HCT116 (cell line): ENCODE data around the gene TMCO6. TPM values are rescaled to one million over a fixed set of nuclear protein-coding genes. Genes with fewer than 3 reads are reported as not detected.

ENCODE experiments used
- ATAC-seq: fragments of 200-7000 bp; cut with Tn5 transposase; 2 replicates; pipeline ENCODE4 v1.9.1; 2020; ENCODE audit warnings: mild to moderate bottlenecking, moderate library complexity
- BruUV-seq: library from RNA; stranded (reverse); fragments of 400-500 nt; replicated peaks from 2 replicates; lab custom pipeline; 2021; lab: Mats Ljungman, UMichigan
- CTCF ChIA-PET: fragments of 300-600 bp; sonication (Branson Sonifier 250); formaldehyde crosslinking; loops from one replicate; lab custom pipeline; 2021; ENCODE audit warnings: antibody characterized with exemption; lab: Charles Lee
- POLR2A ChIA-PET: fragments of 300-600, 350-600 bp; sonication (Branson Sonifier 250); formaldehyde crosslinking; loops from one replicate; lab custom pipeline; 2021; ENCODE audit warnings: antibody characterized with exemption; lab: Charles Lee
- RAD21 ChIA-PET, 2 experiments: fragments of 300-600 bp; sonication (Branson Sonifier 250); formaldehyde crosslinking; loops; one replicate each; lab custom pipeline; 2023; ENCODE audit warnings: low total read pairs in 2 of 2; ENCODE audit not compliant: uncharacterized antibody in 2 of 2, unreplicated experiment in 2 of 2, low non-redundant PET in 1 of 2; lab: Charles Lee
- DNase-seq: peaks from one replicate; pipeline ENCODE4 v3.0.0-alpha.2; 2010; ENCODE audit warnings: low read depth, low spot score
- H2AFZ ChIP-seq: fragments of 200-600 bp; shearing (Covaris generic), sonication (generic); 2 replicates; pipeline ENCODE4 v1.6.1; 2017; ENCODE audit warnings: low read depth, mixed run types, mixed read lengths, antibody characterized with exemption, low read length; ENCODE audit not compliant: poor library complexity, severe bottlenecking
- H3K27ac ChIP-seq: 2 replicates; pipeline ENCODE4 v1.5.1; 2012; ENCODE audit warnings: low read depth, low read length
- H3K27me3 ChIP-seq: fragments of 200-600 bp; sonication (generic); 2 replicates; pipeline ENCODE4 v1.6.1; 2016; ENCODE audit warnings: mixed run types, low read length, mixed read lengths; ENCODE audit not compliant: insufficient read depth
- H3K36me3 ChIP-seq, 2 experiments: fragments of 200-500 bp in 1 of 2; fragments of 200-600 bp in 1 of 2; sonication (Bioruptor generic) in 1 of 2; sonication (generic) in 1 of 2; 2 replicates each; pipeline versions ENCODE4 v1.5.1 to v1.6.1; 2014 to 2016; ENCODE audit warnings: low read length in 2 of 2, inconsistent platforms in 1 of 2, mixed read lengths in 1 of 2, mixed run types in 1 of 2; ENCODE audit not compliant: insufficient read depth in 2 of 2, control insufficient read depth in 1 of 2
- H3K4me1 ChIP-seq, 2 experiments: fragments of 200-600 bp in 1 of 2; sonication (generic) in 1 of 2; 2 replicates each; pipeline versions ENCODE4 v1.5.1 to v1.6.1; 2012 to 2017; ENCODE audit warnings: low read length in 2 of 2, inconsistent platforms in 1 of 2, mild to moderate bottlenecking in 1 of 2, mixed read lengths in 1 of 2, mixed run types in 1 of 2, moderate library complexity in 1 of 2; ENCODE audit not compliant: insufficient read depth in 2 of 2, control insufficient read depth in 1 of 2
- H3K4me2 ChIP-seq: fragments of 200-600 bp; sonication (generic); 2 replicates; pipeline ENCODE4 v1.6.1; 2017; ENCODE audit warnings: mixed run types, low read length, mixed read lengths
- H3K4me3 ChIP-seq, 2 experiments: fragments of 200-600 bp in 1 of 2; sonication (generic) in 1 of 2; replicated peaks in 1 of 2; 2 replicates each; pipeline ENCODE4 v1.5.1; 2011 to 2016; ENCODE audit warnings: low read length in 2 of 2, control low read depth in 1 of 2, low read depth in 1 of 2, mild to moderate bottlenecking in 1 of 2, mixed read lengths in 1 of 2, mixed run types in 1 of 2
- H3K79me2 ChIP-seq: fragments of 200-600 bp; sonication (generic); 2 replicates; pipeline ENCODE4 v1.6.1; 2017; ENCODE audit warnings: mild to moderate bottlenecking, mixed run types, low read length, moderate library complexity, mixed read lengths; ENCODE audit not compliant: insufficient read depth
- H3K9ac ChIP-seq: fragments of 200-600 bp; sonication (generic); 2 replicates; pipeline ENCODE4 v1.6.1; 2016; ENCODE audit warnings: low read length, mixed read lengths
- H3K9me2 ChIP-seq: fragments of 200-600 bp; sonication (generic), shearing (Covaris generic); 2 replicates; pipeline ENCODE4 v1.6.1; 2017; ENCODE audit warnings: mixed run types, mild to moderate bottlenecking, moderate library complexity; ENCODE audit not compliant: insufficient read depth
- H3K9me3 ChIP-seq, 2 experiments: fragments of 200-500 bp in 1 of 2; fragments of 200-600 bp in 1 of 2; sonication (Bioruptor generic) in 1 of 2; sonication (generic) in 1 of 2; 2 replicates each; pipeline ENCODE4 v1.6.1; 2014 to 2017; ENCODE audit warnings: low read length in 2 of 2, mixed read lengths in 2 of 2, inconsistent platforms in 1 of 2, low read depth in 1 of 2, mild to moderate bottlenecking in 1 of 2, mixed run types in 1 of 2, moderate library complexity in 1 of 2; ENCODE audit not compliant: control insufficient read depth in 1 of 2, insufficient read depth in 1 of 2
- H4K20me1 ChIP-seq: fragments of 200-600 bp; sonication (generic), shearing (Covaris generic); 2 replicates; pipeline ENCODE4 v1.6.1; 2017; ENCODE audit warnings: mixed run types, mild to moderate bottlenecking, moderate library complexity; ENCODE audit not compliant: insufficient read depth
- CBX3 ChIP-seq: IDR thresholded peaks from 2 replicates; pipeline ENCODE4 v1.6.1; 2012; ENCODE audit warnings: low read depth
- CEBPB ChIP-seq: IDR thresholded peaks from 2 replicates; pipeline ENCODE4 v1.6.1; 2012; ENCODE audit warnings: low read depth
- EGR1 ChIP-seq: IDR thresholded peaks from 2 replicates; pipeline ENCODE4 v1.6.1; 2012; ENCODE audit warnings: low read depth
- EZH2 ChIP-seq: fragments of 200-600 bp; sonication (generic); IDR thresholded peaks from 2 replicates; pipeline ENCODE4 v1.6.1; 2017; ENCODE audit warnings: antibody characterized with exemption, mixed run types
- EZH2phosphoT487 ChIP-seq: fragments of 200-600 bp; IDR thresholded peaks from 2 replicates; pipeline ENCODE4 v1.6.1; 2018; ENCODE audit warnings: antibody characterized with exemption, borderline replicate concordance
- FOSL1 ChIP-seq: IDR thresholded peaks from 2 replicates; pipeline ENCODE4 v1.6.1; 2012; ENCODE audit warnings: low read depth
- POLR2A ChIP-seq: IDR thresholded peaks from 2 replicates; pipeline ENCODE4 v1.7.0; 2011; ENCODE audit warnings: borderline replicate concordance; ENCODE audit not compliant: insufficient read depth, insufficient read length; ENCODE audit errors: extremely low read depth
- RAD21 ChIP-seq: IDR thresholded peaks from 2 replicates; pipeline ENCODE4 v1.6.1; 2012; ENCODE audit warnings: low read depth, mild to moderate bottlenecking
- SIN3A ChIP-seq: IDR thresholded peaks from 2 replicates; pipeline ENCODE4 v1.6.1; 2012; ENCODE audit warnings: low read depth
- SRF ChIP-seq: IDR thresholded peaks from 2 replicates; pipeline ENCODE4 v1.6.1; 2012; ENCODE audit warnings: low read depth
- TCF7L2 ChIP-seq: IDR thresholded peaks from 2 replicates; pipeline ENCODE4 v1.7.0; 2011; ENCODE audit warnings: borderline replicate concordance, inconsistent platforms; ENCODE audit not compliant: insufficient read depth, insufficient read length; ENCODE audit errors: extremely low read depth
- ZNF274 ChIP-seq: fragments of 200-500 bp; sonication (Bioruptor generic); IDR thresholded peaks from 2 replicates; pipeline ENCODE4 v1.6.1; 2014; ENCODE audit warnings: mild to moderate bottlenecking, low read depth, low read length, inconsistent platforms
- intact Hi-C: fragments of 100-400 bp; cut with micrococcal nuclease; formaldehyde crosslinking; loops from 2 replicates; pipeline ENCODE4 v1.10.0; 2022
- total RNA-seq: library from RNA; stranded (reverse); gene quantifications from one replicate; pipeline ENCODE4 v1.2.1, GENCODE V29; 2021; ENCODE audit not compliant: unreplicated experiment
- TF ChIP-seq, protein P1 (sequence below): IDR thresholded peaks from 2 replicates; pipeline ENCODE4 v1.6.1; 2012; ENCODE audit warnings: low read depth
- TF ChIP-seq, protein P2 (sequence below): IDR thresholded peaks from 2 replicates; pipeline ENCODE4 v1.6.1; 2012
- TF ChIP-seq, protein P3 (sequence below), 3 experiments: fragments of 200-600 bp in 1 of 3; sonication (generic) in 1 of 3; IDR thresholded peaks in 2 of 3; conservative IDR thresholded peaks in 1 of 3; 2 replicates each; pipeline ENCODE4 v1.5.1; 2012 to 2017; ENCODE audit warnings: low read depth in 2 of 3, low read length in 2 of 3, antibody characterized with exemption in 1 of 3, borderline replicate concordance in 1 of 3, control low read depth in 1 of 3, mild to moderate bottlenecking in 1 of 3, mixed read lengths in 1 of 3, mixed run types in 1 of 3, moderate library complexity in 1 of 3; ENCODE audit not compliant: insufficient read depth in 1 of 3

The TMCO6 gene
- total RNA-seq, 1 experiment from 2014 or later: 28.0 TPM

DNA sequence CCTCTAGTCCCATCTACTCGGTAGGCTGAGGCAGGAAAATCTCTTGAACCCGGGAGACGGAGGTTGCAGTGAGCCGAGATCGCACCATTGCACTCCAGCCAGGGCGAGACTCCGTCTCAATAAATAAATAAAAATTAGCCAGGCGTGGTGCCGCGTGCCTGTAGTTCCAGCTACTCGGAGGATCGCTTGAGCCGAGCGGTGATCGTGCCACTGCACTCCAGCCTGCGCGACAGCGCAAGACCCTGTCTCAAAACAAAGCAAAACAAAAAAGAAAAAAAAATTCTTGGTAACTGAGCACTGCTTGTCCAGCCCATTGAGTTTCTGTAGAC, 24.7 kb downstream of the TMCO6 start:
- H2AFZ ChIP-seq: no peak overlapping the region
- intact Hi-C loops: loop anchor here (1.0 to 2.0 kb wide), 3 partner anchors 17 to 55 kb away; partner anchors contain the start of genes HARS1, HARS2, IK and NDUFA2
- H3K9me2 ChIP-seq: no peaks in the 10 kb centered on the region
- CTCF ChIA-PET: no interaction called here
- POLR2A ChIA-PET: interaction anchor here (0.6 to 3.5 kb wide), 2 partner anchors 17 to 1355 kb away, joined by 3 to 17 read pairs; partner anchors contain the start of genes IK and NDUFA2
- BruUV-seq: no TSS peak
- H3K9me3 ChIP-seq: no peaks in the 10 kb centered on the region
- no peaks in the 10 kb centered on the region for H4K20me1 ChIP-seq
- RAD21 ChIA-PET: no interaction called here
- peak overlapping the region; percentile 74 for H3K27ac ChIP-seq
- H3K4me1 ChIP-seq: peaks cover 2 to 16% of the 10 kb centered on the region in 2 experiments; a peak in 2 of 4 replicates
- peaks cover 43% of the 10 kb centered on the region for H3K79me2 ChIP-seq
- H3K9ac ChIP-seq: peak overlapping the region; percentile 83
- H3K27me3 ChIP-seq: no peaks in the 10 kb centered on the region
- H3K36me3 ChIP-seq: peaks cover 37 to 52% of the 10 kb centered on the region in 2 experiments
- no peak for TF ChIP-seq EGR1
- no peak for TF ChIP-seq RAD21
- TF ChIP-seq EZH2phosphoT487: no peak
- TF ChIP-seq CBX3: no peak
- no peak for TF ChIP-seq ZNF274
- no peak for TF ChIP-seq SRF
- no peak for TF ChIP-seq TCF7L2
- TF ChIP-seq, protein P1, sequence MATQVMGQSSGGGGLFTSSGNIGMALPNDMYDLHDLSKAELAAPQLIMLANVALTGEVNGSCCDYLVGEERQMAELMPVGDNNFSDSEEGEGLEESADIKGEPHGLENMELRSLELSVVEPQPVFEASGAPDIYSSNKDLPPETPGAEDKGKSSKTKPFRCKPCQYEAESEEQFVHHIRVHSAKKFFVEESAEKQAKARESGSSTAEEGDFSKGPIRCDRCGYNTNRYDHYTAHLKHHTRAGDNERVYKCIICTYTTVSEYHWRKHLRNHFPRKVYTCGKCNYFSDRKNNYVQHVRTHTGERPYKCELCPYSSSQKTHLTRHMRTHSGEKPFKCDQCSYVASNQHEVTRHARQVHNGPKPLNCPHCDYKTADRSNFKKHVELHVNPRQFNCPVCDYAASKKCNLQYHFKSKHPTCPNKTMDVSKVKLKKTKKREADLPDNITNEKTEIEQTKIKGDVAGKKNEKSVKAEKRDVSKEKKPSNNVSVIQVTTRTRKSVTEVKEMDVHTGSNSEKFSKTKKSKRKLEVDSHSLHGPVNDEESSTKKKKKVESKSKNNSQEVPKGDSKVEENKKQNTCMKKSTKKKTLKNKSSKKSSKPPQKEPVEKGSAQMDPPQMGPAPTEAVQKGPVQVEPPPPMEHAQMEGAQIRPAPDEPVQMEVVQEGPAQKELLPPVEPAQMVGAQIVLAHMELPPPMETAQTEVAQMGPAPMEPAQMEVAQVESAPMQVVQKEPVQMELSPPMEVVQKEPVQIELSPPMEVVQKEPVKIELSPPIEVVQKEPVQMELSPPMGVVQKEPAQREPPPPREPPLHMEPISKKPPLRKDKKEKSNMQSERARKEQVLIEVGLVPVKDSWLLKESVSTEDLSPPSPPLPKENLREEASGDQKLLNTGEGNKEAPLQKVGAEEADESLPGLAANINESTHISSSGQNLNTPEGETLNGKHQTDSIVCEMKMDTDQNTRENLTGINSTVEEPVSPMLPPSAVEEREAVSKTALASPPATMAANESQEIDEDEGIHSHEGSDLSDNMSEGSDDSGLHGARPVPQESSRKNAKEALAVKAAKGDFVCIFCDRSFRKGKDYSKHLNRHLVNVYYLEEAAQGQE: no peak
- TF ChIP-seq FOSL1: no peak
- TF ChIP-seq CEBPB: no peak
- TF ChIP-seq, protein P2, sequence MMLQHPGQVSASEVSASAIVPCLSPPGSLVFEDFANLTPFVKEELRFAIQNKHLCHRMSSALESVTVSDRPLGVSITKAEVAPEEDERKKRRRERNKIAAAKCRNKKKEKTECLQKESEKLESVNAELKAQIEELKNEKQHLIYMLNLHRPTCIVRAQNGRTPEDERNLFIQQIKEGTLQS: no peak
- no peak for TF ChIP-seq POLR2A
- no peak for TF ChIP-seq SIN3A
- TF ChIP-seq EZH2: no peak
- TF ChIP-seq, protein P3, sequence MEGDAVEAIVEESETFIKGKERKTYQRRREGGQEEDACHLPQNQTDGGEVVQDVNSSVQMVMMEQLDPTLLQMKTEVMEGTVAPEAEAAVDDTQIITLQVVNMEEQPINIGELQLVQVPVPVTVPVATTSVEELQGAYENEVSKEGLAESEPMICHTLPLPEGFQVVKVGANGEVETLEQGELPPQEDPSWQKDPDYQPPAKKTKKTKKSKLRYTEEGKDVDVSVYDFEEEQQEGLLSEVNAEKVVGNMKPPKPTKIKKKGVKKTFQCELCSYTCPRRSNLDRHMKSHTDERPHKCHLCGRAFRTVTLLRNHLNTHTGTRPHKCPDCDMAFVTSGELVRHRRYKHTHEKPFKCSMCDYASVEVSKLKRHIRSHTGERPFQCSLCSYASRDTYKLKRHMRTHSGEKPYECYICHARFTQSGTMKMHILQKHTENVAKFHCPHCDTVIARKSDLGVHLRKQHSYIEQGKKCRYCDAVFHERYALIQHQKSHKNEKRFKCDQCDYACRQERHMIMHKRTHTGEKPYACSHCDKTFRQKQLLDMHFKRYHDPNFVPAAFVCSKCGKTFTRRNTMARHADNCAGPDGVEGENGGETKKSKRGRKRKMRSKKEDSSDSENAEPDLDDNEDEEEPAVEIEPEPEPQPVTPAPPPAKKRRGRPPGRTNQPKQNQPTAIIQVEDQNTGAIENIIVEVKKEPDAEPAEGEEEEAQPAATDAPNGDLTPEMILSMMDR (IDR thresholded peaks at IDR 0.05 in 2 of 3, conservative IDR thresholded peaks at IDR 0.05 in 1 of 3; ENCODE audit: borderline replicate concordance in 1 of 3, insufficient read depth in 1 of 3, low read depth in 2 of 3, low read length in 2 of 3): no peak
- ATAC-seq: no peak
- DNase-seq: no peak
- peak overlapping the region; percentile 94 to 96 for H3K4me3 ChIP-seq
- H3K4me2 ChIP-seq: peak overlapping the region; percentile 86
